CD4-positive, alpha-beta T cell treated with Interferon gamma for 1 hour (primary cell): ENCODE data around the gene ZC3H12A.
A peak's percentile ranks its signal among the peaks of the same experiment; 100 is the strongest.
"Not testable (repeated sequence)": the region's sequence is repeated elsewhere in the genome, so short reads cannot be mapped to it uniquely, and the experiment has no call there.

ENCODE experiments used
- DNase-seq: peaks from one replicate; pipeline ENCODE4 v3.0.0-alpha.2; 2020

ZC3H12A gene

DNA sequence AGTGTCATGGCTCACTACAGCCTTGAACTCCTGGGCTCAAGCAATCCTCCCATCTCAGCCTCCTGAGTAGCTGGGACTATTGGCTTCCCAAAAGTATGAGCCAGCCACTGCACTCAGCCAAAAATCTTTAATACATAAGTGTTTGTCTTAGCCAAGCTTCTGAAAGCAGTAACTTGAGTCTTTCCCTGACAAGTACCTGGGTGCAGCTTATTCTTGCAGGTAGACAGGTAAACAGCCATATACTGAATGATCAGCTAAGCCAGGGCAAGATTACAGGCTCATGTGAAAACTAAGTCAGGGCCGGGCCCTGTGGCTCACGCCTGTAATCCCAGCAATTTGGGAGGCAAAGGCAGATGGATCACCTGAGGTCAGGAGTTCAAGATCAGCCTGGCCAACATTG lies 32.4 kb downstream of the ZC3H12A start:
- DNase-seq: no peak

DNA sequence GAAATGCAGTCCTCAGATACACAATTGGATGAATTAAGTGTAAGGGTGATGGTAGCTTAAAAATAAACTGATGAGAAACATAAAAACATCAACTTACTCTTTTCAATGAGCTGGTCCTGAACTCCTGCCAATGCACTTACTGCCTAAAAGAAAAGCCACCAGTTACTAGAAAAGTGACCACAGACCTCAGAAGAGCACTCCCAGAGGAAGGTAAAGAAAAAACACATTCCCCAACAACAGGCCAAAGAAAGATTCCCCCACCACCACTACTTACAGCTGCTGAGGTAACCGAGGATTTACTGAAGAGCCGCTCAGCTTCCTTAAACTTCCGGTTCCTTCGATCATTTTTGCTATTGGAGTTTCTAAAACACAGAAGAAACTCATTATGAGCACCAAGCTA lies 34.8 kb downstream of the ZC3H12A start:
- no peak for DNase-seq

- DNase-seq: peak; percentile 39
These were observed 39.5 kb downstream of the ZC3H12A start for GRCh38 chr1:37513795-37514349.

- DNase-seq: peak; percentile 82
These were observed 40.2 kb downstream of the ZC3H12A start, which contains the start of gene MEAF6 for GRCh38 chr1:37514350-37515184. MEAF6 (minus strand) TSS chr1:37514766; CDS start chr1:37514746, 20 bp downstream.

GRCh38 chr1:37515185-37516034 lies 41.0 kb downstream of the ZC3H12A start:
- DNase-seq: no peak

DNA sequence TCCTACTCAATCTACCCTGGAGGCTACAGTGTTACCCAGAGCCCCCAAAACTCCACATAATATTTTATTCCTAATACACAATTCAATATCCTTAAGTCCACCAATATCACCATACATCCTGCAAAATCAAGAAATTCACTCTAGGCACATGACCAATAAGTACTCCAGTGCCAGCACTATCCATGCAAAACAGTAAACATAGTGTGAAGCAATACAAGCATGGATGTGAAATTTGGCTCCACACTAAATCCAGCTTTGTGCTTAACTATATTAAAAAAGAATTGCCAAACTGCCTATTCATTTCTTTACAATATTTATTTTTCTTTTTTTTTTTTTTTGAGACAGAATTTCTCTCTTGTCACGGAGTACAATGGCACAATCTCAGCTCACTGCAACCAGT lies 43.2 kb downstream of the ZC3H12A start:
- DNase-seq: no peak

DNA sequence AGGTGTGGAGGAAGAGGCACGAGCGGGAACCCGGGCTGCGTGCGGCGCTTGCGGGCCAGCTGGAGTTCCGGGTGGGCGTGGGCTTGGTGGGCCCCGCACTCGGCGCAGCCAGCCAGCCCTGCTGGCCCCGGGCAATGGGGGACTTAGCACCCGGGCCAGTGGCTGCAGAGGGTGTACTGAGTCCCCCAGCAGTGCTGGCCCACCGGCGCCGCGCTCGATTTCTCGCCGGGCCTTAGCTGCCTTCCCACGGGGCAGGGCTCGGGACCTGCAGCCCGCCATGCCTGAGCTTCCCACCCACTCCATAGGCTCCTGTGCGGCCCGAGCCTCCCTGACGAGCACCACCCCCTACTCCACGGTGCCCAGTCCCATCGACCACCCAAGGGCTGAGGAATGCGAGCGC lies 43.9 kb downstream of the ZC3H12A start:
- DNase-seq: not testable (repeated sequence)

DNA sequence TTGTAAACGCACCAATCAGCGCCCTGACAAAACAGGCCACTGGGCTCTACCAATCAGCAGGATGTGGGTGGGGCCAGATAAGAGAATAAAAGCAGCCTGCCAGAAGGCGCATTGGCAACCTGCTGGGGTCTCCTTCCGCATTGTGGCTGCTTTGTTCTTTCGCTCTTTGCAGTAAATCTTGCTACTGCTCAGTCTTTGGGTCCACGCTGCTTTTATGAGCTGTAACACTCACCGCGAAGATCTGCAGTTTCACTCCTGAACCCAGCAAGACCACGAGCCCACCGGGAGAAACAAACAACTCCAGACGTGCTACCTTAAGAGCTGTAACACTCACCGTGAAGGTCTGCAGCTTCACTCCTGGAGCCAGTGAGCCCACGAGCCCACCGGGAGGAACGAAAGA lies 44.5 kb downstream of the ZC3H12A start:
- peak; percentile 61 for DNase-seq

DNA sequence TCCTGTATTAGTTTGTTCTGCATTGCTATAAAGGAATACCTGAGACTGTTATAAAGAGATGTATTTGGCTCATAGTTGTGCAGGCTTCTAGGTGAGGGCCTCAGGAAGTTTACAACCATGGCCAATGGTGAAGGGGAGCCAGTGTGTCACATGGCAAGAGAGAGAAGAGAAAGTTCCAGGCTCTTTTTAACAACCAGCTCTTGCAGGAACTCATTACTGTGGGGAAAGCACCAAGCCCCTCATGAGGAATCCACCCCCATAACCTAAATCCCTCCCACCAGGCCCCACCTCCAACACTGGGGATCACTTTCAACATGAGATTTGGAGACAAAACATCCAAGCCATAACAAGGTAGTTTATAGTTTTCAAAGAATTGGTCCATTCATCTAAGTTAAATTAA lies 45.2 kb downstream of the ZC3H12A start:
- no peak for DNase-seq

DNA sequence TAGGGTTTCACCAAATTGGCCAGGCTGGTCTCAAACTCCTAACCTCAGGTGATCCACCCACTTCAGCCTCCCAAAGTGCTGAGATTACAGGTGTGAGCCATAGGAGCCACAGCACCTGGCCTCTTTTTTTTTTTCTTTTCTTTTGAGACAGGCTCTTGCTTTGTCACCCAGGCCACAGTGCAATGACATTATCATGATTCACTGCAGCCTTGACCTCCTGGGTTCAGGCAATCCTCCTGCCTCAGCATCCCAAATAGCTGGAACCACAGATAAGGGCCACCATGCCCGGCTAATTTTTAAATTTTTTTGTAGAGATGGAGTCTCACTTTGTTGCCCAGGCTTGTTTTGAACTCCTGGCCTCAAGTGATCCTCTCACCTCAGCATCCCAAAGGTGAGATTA lies 55.5 kb downstream of the ZC3H12A start:
- DNase-seq: not testable (repeated sequence)

DNA sequence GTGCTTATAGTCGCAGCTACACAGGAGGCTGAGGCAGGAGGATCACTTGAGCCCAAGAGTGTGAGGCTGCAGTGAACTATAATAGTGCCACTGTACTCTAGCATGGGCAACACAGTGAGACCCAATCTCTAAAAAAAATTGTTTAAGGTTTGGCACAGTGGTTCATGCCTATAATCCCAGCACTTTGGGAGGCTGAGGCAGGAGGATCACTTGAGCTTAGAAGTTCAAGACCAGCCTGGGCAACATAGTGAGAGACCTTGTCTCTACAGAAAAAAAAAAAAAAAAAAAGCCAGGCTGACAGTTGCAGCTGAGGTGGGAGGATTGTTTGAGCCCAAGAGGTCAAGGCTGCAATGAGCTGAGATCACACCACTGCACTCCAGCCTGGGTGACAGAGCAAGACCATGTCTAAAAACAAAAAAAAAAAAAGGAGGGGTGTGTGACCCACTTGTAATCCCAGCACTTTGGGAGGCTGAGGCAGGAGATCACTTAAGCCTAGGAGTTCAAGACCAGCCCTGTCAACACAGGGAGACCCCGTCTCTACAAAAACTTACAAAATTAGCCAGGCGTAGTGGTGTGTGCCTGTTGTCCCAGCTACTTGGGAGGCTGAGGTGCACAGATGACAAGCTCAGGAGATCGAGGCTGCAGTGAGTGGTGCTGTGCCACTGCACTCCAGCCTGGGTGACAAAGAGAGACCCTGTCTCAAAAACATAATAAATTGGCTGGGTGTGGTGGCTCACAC lies 58.2 kb downstream of the ZC3H12A start:
- DNase-seq: not testable (repeated sequence)

GRCh38 chr1:37533317-37534093 lies 59.1 kb downstream of the ZC3H12A start:
- no peak for DNase-seq
